NT2/D1 (cell line): Measurements from ENCODE around the gene POLR2C.
"Not testable (repeated sequence)": the region's sequence is repeated elsewhere in the genome, so short reads cannot be mapped to it uniquely, and the experiment has no call there.

ENCODE experiments used
- DNase-seq: peaks from one replicate; pipeline ENCODE4 v3.0.0-alpha.2; 2011; ENCODE audit warnings: low read depth, low spot score
- H3K27me3 ChIP-seq: 2 replicates; pipeline ENCODE4 v1.6.0; 2011; ENCODE audit warnings: mild to moderate bottlenecking; ENCODE audit not compliant: insufficient read length, insufficient read depth
- H3K36me3 ChIP-seq: 2 replicates; pipeline ENCODE4 v1.6.1; 2011; ENCODE audit warnings: mild to moderate bottlenecking, low read length, mixed read lengths; ENCODE audit not compliant: insufficient read depth, insufficient read length
- H3K4me1 ChIP-seq: 2 replicates; pipeline ENCODE4 v1.5.1; 2011; ENCODE audit not compliant: insufficient read depth, insufficient read length
- H3K4me3 ChIP-seq: 2 replicates; pipeline ENCODE4 v1.5.1; 2011; ENCODE audit warnings: low read depth; ENCODE audit not compliant: insufficient read length
- H3K9ac ChIP-seq: 2 replicates; pipeline ENCODE4 v1.6.0; 2011; ENCODE audit warnings: low read depth; ENCODE audit not compliant: insufficient read length
- H3K9me3 ChIP-seq: 2 replicates; pipeline ENCODE4 v1.5.1; 2011; ENCODE audit warnings: mild to moderate bottlenecking, low read length; ENCODE audit not compliant: insufficient read depth
- SUZ12 ChIP-seq: IDR thresholded peaks from 2 replicates; pipeline ENCODE4 v1.6.1; 2011; ENCODE audit not compliant: insufficient read length, insufficient read depth; ENCODE audit errors: extremely low read depth
- YY1 ChIP-seq: IDR thresholded peaks from 2 replicates; pipeline ENCODE4 v1.6.1; 2011; ENCODE audit not compliant: insufficient read length, insufficient read depth
- ZNF274 ChIP-seq: IDR thresholded peaks from 2 replicates; pipeline ENCODE4 v1.6.1; 2011; ENCODE audit warnings: mild to moderate bottlenecking, low read depth, low read length

The POLR2C gene

GRCh38 chr16:57485916-57486857, 23.7 kb downstream of the POLR2C start, which contains the start of gene DOK4:
DOK4 (minus strand) TSS chr16:57486493; CDS start chr16:57479507, 6,986 bp downstream.
- peaks cover 22% of the 10 kb centered on the region for H3K4me1 ChIP-seq
- peaks cover 19% of the 10 kb centered on the region for H3K27me3 ChIP-seq
- peak within 1 kb of the TSS; percentile 89 for H3K4me3 ChIP-seq
- peaks cover 9% of the 10 kb centered on the region; the same call in 1 of the 2 replicates for H3K9me3 ChIP-seq
- no peaks in the 10 kb centered on the region for H3K36me3 ChIP-seq
- DNase-seq: peak; percentile 56
- TF ChIP-seq SUZ12: no peak
- H3K9ac ChIP-seq: peak within 1 kb of the TSS; percentile 86

- TF ChIP-seq SUZ12 (no peak), YY1 (no peak), ZNF274 (no peak)
- H3K4me3 ChIP-seq: no peak overlapping the region
Measured at GRCh38 chr16:57486858-57487834, 24.7 kb downstream of the POLR2C start.

GRCh38 chr16:57489229-57489628, 26.8 kb downstream of the POLR2C start:
- no peak for DNase-seq

More at GRCh38 chr16:57486858-57487834, 24.7 kb downstream of the POLR2C start:
- DNase-seq: no peak
- Histone ChIP-seq H3K9ac (peak overlapping the region; percentile 38), H3K36me3 (no peaks in the 10 kb centered on the region), H3K9me3 (peaks cover 9% of the 10 kb centered on the region; the same call in 1 of the 2 replicates), H3K27me3 (peaks cover 19% of the 10 kb centered on the region), H3K4me1 (peaks cover 22% of the 10 kb centered on the region)

GRCh38 chr16:57493767-57494166, 31.3 kb downstream of the POLR2C start:
- Histone ChIP-seq H3K4me1 (no peaks in the 10 kb centered on the region), H3K9ac (no peak overlapping the region), H3K36me3 (no peaks in the 10 kb centered on the region), H3K27me3 (peaks cover 2% of the 10 kb centered on the region), H3K4me3 (no peak overlapping the region), H3K9me3 (peaks cover 8% of the 10 kb centered on the region; the same call in 1 of the 2 replicates)
- DNase-seq: no peak
- TF ChIP-seq SUZ12: no peak
- no peak for TF ChIP-seq YY1
- TF ChIP-seq ZNF274: no peak

More at GRCh38 chr16:57489229-57489628, 26.8 kb downstream of the POLR2C start:
- H3K9ac ChIP-seq: no peak overlapping the region
- TF ChIP-seq YY1 (no peak), SUZ12 (no peak), ZNF274 (no peak)
- H3K27me3 ChIP-seq: peaks cover 20% of the 10 kb centered on the region
- no peaks in the 10 kb centered on the region for H3K36me3 ChIP-seq
- H3K4me3 ChIP-seq: no peak overlapping the region
- peaks cover 9% of the 10 kb centered on the region; the same call in 1 of the 2 replicates for H3K9me3 ChIP-seq
- peaks cover 17% of the 10 kb centered on the region for H3K4me1 ChIP-seq

- Histone ChIP-seq H3K27me3 (peaks cover 2% of the 10 kb centered on the region), H3K4me1 (peaks cover 5% of the 10 kb centered on the region)
Measured at GRCh38 chr16:57497121-57497520, 34.6 kb downstream of the POLR2C start.

GRCh38 chr16:57498031-57498430, 35.6 kb downstream of the POLR2C start:
- Histone ChIP-seq H3K4me1 (peaks cover 8% of the 10 kb centered on the region), H3K4me3 (no peak overlapping the region), H3K36me3 (no peaks in the 10 kb centered on the region), H3K9me3 (no peaks in the 10 kb centered on the region), H3K9ac (no peak overlapping the region), H3K27me3 (peaks cover 2% of the 10 kb centered on the region)
- DNase-seq: no peak
- TF ChIP-seq ZNF274 (no peak), YY1 (no peak)

More at GRCh38 chr16:57497121-57497520, 34.6 kb downstream of the POLR2C start:
- H3K4me3 ChIP-seq: no peak overlapping the region
- TF ChIP-seq YY1: no peak
- no peak for TF ChIP-seq ZNF274
- no peak for TF ChIP-seq SUZ12
- H3K9me3 ChIP-seq: no peaks in the 10 kb centered on the region
- no peaks in the 10 kb centered on the region for H3K36me3 ChIP-seq
- no peak overlapping the region for H3K9ac ChIP-seq
- no peak for DNase-seq

GRCh38 chr16:57499941-57500340, 37.5 kb downstream of the POLR2C start:
- not testable (repeated sequence) for DNase-seq, H3K9ac ChIP-seq, H3K27me3 ChIP-seq

More at GRCh38 chr16:57499941-57500340, 37.5 kb downstream of the POLR2C start:
- not testable (repeated sequence) for H3K4me3 ChIP-seq, H3K36me3 ChIP-seq, H3K9me3 ChIP-seq
- H3K4me1 ChIP-seq: peaks cover 11% of the 10 kb centered on the region
